ENCODE measurements around the gene TMEM97. TPM values are rescaled to one million over a fixed set of nuclear protein-coding genes. Genes with fewer than 3 reads are reported as not detected.

Gene TMEM97
- total RNA-seq, 1 donor from 2014 or later: 2.5 TPM

GRCh38 chr17:28295677-28296578 is 23.1 kb upstream of the TMEM97 start:
- no peaks in the 10 kb centered on the region for H3K9me3 ChIP-seq
- intact Hi-C loops (cut with DNase I): no loop called here
- no peak overlapping the region for H3K4me3 ChIP-seq
- no peaks in the 10 kb centered on the region for H3K36me3 ChIP-seq
- no peak overlapping the region for H3K27ac ChIP-seq
- H3K27me3 ChIP-seq: no peaks in the 10 kb centered on the region
- DNase-seq (ENCODE audit: extremely low spot score in 2 of 2): no peak
- no peaks in the 10 kb centered on the region for H3K4me1 ChIP-seq
- TF ChIP-seq, protein P1, sequence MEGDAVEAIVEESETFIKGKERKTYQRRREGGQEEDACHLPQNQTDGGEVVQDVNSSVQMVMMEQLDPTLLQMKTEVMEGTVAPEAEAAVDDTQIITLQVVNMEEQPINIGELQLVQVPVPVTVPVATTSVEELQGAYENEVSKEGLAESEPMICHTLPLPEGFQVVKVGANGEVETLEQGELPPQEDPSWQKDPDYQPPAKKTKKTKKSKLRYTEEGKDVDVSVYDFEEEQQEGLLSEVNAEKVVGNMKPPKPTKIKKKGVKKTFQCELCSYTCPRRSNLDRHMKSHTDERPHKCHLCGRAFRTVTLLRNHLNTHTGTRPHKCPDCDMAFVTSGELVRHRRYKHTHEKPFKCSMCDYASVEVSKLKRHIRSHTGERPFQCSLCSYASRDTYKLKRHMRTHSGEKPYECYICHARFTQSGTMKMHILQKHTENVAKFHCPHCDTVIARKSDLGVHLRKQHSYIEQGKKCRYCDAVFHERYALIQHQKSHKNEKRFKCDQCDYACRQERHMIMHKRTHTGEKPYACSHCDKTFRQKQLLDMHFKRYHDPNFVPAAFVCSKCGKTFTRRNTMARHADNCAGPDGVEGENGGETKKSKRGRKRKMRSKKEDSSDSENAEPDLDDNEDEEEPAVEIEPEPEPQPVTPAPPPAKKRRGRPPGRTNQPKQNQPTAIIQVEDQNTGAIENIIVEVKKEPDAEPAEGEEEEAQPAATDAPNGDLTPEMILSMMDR (IDR thresholded peaks at IDR 0.05): no peak
- TF ChIP-seq POLR2AphosphoS5 (IDR thresholded peaks at IDR 0.05; ENCODE audit: insufficient read depth in 1 of 2, low read depth in 1 of 2): no peak
- TF ChIP-seq POLR2A (IDR thresholded peaks at IDR 0.05): no peak

- H3K36me3 ChIP-seq: no peaks in the 10 kb centered on the region
- H3K9me3 ChIP-seq: no peaks in the 10 kb centered on the region
- intact Hi-C loops (cut with DNase I): no loop called here
- no peaks in the 10 kb centered on the region for H3K27me3 ChIP-seq
- no peaks in the 10 kb centered on the region for H3K4me1 ChIP-seq
- no peak overlapping the region for H3K4me3 ChIP-seq
- DNase-seq (ENCODE audit: extremely low spot score in 2 of 2): no peak
- TF ChIP-seq POLR2AphosphoS5 (IDR thresholded peaks at IDR 0.05; ENCODE audit: insufficient read depth in 1 of 2, low read depth in 1 of 2): no peak
- TF ChIP-seq POLR2A (IDR thresholded peaks at IDR 0.05): no peak
- TF ChIP-seq, protein P1 (IDR thresholded peaks at IDR 0.05): no peak
- H3K27ac ChIP-seq: no peak overlapping the region
These were observed 20.6 kb upstream of the TMEM97 start for GRCh38 chr17:28298449-28298848.

DNA sequence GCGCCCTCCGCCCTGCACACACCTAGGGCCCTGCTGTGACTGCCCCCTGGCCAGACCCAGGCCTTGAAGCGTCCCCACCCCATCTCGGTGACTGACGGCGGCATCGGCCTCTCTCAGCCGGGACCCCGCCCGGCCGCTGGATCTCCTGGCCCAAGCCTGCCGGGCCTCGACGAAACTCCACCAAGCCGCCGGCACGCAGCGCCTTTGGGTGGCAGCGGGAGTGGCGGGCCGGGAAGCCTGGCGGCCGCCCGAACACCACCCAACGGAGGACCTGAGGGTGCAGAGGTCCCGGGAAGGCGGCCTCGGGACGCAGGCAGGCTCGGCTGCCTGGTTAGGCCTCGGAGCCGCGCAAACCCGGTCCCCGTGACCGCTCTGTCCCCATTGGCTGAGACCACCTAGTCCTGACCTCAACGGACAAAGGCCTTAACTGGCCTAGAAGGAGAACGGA is 12.0 kb upstream of the TMEM97 start:
- Histone ChIP-seq H3K36me3 (no peaks in the 10 kb centered on the region), H3K4me1 (no peaks in the 10 kb centered on the region), H3K4me3 (no peak overlapping the region), H3K27ac (no peak overlapping the region), H3K9me3 (no peaks in the 10 kb centered on the region), H3K27me3 (no peaks in the 10 kb centered on the region)
- no peak for DNase-seq (ENCODE audit: extremely low spot score in 2 of 2)
- intact Hi-C loops (cut with DNase I): no loop called here
- TF ChIP-seq, protein P1 (IDR thresholded peaks at IDR 0.05): no peak
- TF ChIP-seq POLR2AphosphoS5 (IDR thresholded peaks at IDR 0.05; ENCODE audit: insufficient read depth in 1 of 2, low read depth in 1 of 2) (no peak), POLR2A (IDR thresholded peaks at IDR 0.05) (no peak)

GRCh38 chr17:28313841-28314240 is 5.2 kb upstream of the TMEM97 start:
- TF ChIP-seq, protein P1 (IDR thresholded peaks at IDR 0.05): no peak
- no peak for TF ChIP-seq POLR2A (IDR thresholded peaks at IDR 0.05)
- no peak for TF ChIP-seq POLR2AphosphoS5 (IDR thresholded peaks at IDR 0.05; ENCODE audit: insufficient read depth in 1 of 2, low read depth in 1 of 2)
- H3K4me1 ChIP-seq: peaks cover 8% of the 10 kb centered on the region
- no peaks in the 10 kb centered on the region for H3K9me3 ChIP-seq
- no peak for DNase-seq (ENCODE audit: extremely low spot score in 2 of 2)
- intact Hi-C loops (cut with DNase I): no loop called here
- H3K27ac ChIP-seq: no peak overlapping the region
- H3K4me3 ChIP-seq: no peak overlapping the region
- H3K36me3 ChIP-seq: no peaks in the 10 kb centered on the region
- no peaks in the 10 kb centered on the region for H3K27me3 ChIP-seq
